ENCODE data around the gene SLC5A1.

- TF ChIP-seq CTCF (IDR thresholded peaks at IDR 0.05; ENCODE audit: low read length) (no peak), EZH2 (optimal IDR thresholded peaks at IDR 0.05; ENCODE audit: low read depth, low read length) (no peak), EZH2phosphoT487 (IDR thresholded peaks at IDR 0.05; ENCODE audit: low read length) (no peak)
These were observed 22.9 kb upstream of the SLC5A1 start for GRCh38 chr22:32020117-32020516.

All from MM.1S (cell line).